Prostate gland (tissue), 2 donors: ENCODE results near the gene COLGALT1.

Experiments used
- POLR2A ChIP-seq: fragments of 450-650 bp; IDR thresholded peaks from one replicate; pipeline ENCODE4 v1.6.1; 2016; ENCODE audit warnings: antibody characterized with exemption, mild to moderate bottlenecking
- POLR2AphosphoS5 ChIP-seq: sonication (generic); formaldehyde crosslinking; IDR thresholded peaks from one replicate; pipeline ENCODE4 v1.6.1; 2017; ENCODE audit warnings: antibody characterized with exemption
- TF ChIP-seq, protein P1 (sequence below), 4 experiments: fragments of 200-600 bp in 2 of 4; fragments of 450-650 bp in 2 of 4; sonication (generic) in 2 of 4; IDR thresholded peaks; 1 replicate in 3 of 4; 2 replicates in 1 of 4; pipeline ENCODE4 v1.5.1; 2016 to 2019; ENCODE audit warnings: antibody characterized with exemption in 4 of 4, mild to moderate bottlenecking in 2 of 4, moderate library complexity in 2 of 4

GRCh38 chr19:17562561-17562960 lies 7.1 kb downstream of the COLGALT1 start:
- TF ChIP-seq, protein P1, sequence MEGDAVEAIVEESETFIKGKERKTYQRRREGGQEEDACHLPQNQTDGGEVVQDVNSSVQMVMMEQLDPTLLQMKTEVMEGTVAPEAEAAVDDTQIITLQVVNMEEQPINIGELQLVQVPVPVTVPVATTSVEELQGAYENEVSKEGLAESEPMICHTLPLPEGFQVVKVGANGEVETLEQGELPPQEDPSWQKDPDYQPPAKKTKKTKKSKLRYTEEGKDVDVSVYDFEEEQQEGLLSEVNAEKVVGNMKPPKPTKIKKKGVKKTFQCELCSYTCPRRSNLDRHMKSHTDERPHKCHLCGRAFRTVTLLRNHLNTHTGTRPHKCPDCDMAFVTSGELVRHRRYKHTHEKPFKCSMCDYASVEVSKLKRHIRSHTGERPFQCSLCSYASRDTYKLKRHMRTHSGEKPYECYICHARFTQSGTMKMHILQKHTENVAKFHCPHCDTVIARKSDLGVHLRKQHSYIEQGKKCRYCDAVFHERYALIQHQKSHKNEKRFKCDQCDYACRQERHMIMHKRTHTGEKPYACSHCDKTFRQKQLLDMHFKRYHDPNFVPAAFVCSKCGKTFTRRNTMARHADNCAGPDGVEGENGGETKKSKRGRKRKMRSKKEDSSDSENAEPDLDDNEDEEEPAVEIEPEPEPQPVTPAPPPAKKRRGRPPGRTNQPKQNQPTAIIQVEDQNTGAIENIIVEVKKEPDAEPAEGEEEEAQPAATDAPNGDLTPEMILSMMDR (IDR thresholded peaks at IDR 0.05): no peak
- TF ChIP-seq POLR2A (no peak), POLR2AphosphoS5 (no peak)
